Stimulated activated CD8-positive, alpha-beta memory T cell treated with anti-CD3 and anti-CD28 coated beads, Interleukin-15, amount 100 ng/mL, for 1 hour (primary cell): ENCODE measurements around the gene RAE1.
A peak's percentile ranks its signal among the peaks of the same experiment; 100 is the strongest.
"Not testable (repeated sequence)": the region's sequence is repeated elsewhere in the genome, so short reads cannot be mapped to it uniquely, and the experiment has no call there.

Experiments
- DNase-seq: peaks from one replicate; pipeline ENCODE4 v3.0.0-alpha.2; 2020; ENCODE audit warnings: low read depth

RAE1 gene

DNA sequence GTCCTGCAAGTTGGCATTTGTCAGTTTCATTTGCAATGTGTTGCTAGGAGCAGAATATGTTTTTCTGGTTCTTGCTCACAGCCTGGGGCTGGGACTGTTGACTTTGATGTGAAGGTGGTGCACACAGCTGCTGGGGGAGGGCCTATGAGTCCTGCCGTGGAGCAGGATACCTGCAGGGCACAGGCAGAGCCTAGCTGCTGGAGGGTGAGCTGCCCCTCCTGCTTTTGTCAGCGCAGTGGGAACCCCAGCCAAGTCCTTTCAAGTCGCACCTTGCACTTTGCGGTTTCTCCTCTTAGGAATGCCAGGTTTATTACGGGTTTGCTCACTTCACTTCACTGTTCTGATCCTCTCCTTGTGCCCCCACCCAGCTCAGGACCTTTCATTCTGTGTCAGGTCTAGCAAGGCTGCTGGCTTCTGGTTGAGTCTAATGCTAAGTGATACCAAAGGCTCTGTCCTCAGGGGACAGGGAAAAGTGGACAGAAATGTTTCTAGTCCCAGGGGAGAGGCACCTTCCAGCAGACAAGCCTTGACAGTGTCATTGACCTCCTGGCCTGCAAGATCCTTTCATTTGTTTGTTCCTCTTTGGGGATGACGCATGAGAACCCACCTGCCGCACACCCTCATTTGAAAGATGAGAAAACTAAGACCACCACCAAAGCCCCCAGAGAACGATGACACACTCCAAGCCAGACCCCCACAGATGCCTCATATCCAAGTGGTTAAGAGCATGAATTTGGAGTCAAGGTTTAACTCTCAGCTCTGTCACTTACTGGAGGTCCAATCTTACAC is 24.2 kb upstream of the RAE1 start:
- no peak for DNase-seq

DNA sequence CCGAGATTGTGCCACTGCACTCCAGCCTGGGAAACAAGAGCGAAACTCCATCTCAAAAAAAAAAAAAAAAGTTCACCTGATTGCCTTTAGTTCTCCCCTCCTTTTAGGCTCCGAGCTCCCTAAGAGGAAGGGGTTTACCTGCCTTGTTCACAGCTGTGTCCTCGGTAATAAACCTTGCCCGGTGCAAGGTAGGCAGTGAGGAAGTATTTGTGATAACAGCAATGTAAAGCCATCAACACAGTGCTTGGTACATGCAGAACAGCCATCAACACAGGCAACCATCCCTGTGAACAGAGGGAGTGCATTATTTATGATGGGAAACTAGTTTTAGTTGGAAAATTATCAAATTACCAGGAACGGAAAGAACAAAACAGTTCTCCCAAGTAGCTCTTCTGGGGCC is 23.2 kb upstream of the RAE1 start:
- DNase-seq = no peak

GRCh38 chr20:57329608-57330221 is 21.3 kb upstream of the RAE1 start, which contains the start of gene SPO11:
SPO11 (plus strand) TSS chr20:57329803; CDS start chr20:57329868, 65 bp downstream.
- no peak for DNase-seq

DNA sequence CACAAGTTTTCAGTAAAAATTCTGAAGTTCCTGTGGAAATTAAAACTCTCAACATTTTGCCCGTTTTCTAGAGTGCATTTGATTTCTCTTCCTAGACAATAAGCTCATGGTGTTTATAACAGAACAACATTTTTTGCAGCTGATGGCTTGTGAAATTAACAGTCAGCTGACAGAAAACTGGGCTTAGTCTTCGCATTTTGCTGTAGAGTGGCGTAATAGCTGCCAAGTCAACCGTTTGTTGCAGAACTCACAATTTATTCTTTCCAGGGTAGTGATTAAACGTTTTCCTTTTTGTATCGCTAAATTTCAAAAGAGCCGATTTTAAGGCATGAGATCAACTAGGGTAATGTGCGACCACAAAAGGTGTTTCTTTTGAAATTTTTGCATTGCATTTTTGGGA is 20.1 kb upstream of the RAE1 start:
- DNase-seq = no peak

DNA sequence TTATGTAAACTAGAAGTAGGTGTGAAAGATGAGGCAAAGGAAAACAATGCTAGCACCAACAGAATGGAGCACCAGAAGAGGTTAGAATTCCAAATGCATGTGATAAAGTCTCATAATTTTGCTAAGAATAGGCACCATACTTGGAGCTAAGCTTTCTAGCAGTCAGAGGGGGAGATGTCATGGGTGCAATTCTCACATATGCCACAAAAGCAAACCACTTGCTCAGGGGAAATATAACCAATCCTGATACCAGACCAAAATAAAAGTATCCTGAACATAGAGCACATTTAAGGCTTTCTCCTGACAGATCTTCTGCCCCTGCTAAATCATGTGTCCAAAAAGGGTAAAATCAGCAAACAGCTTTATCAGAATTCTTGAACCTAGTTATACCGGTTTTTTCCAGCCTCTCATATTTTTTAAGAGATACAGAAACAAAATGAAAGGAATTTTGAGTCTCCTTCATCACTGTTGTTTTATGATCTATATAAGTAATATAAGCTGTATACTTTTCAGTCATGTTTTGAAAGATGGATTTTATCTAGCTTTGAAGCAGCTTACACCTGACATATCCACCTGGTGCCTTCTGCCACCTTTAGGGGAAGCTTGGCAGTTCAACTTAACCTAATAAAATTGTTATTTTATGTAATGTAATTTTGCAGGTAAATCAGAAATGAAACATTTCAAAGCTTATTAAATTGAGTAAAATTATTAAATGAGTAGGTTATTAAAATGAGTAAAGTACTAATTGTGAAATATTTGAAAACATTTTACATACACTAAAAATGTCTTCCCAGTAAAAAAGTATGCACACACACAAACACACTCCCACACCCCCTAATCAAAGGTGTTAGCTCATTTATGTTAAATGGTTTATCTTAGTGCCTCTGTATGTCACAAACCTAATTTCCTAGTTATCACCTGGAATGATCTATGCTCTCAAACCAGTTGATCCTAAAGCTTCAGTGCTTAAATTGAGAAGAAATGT is 18.7 kb upstream of the RAE1 start:
- no peak for DNase-seq

- no peak for DNase-seq
These were observed 15.7 kb upstream of the RAE1 start for GRCh38 chr20:57335392-57335791.

GRCh38 chr20:57341663-57342062 is 9.4 kb upstream of the RAE1 start:
- DNase-seq = no peak

GRCh38 chr20:57342829-57343228 is 8.2 kb upstream of the RAE1 start:
- DNase-seq = no peak

- peak; percentile 56 for DNase-seq
These were observed 4.6 kb upstream of the RAE1 start for GRCh38 chr20:57346477-57346876.

- DNase-seq = no peak
These were observed 3.7 kb upstream of the RAE1 start for GRCh38 chr20:57347393-57347792.

DNA sequence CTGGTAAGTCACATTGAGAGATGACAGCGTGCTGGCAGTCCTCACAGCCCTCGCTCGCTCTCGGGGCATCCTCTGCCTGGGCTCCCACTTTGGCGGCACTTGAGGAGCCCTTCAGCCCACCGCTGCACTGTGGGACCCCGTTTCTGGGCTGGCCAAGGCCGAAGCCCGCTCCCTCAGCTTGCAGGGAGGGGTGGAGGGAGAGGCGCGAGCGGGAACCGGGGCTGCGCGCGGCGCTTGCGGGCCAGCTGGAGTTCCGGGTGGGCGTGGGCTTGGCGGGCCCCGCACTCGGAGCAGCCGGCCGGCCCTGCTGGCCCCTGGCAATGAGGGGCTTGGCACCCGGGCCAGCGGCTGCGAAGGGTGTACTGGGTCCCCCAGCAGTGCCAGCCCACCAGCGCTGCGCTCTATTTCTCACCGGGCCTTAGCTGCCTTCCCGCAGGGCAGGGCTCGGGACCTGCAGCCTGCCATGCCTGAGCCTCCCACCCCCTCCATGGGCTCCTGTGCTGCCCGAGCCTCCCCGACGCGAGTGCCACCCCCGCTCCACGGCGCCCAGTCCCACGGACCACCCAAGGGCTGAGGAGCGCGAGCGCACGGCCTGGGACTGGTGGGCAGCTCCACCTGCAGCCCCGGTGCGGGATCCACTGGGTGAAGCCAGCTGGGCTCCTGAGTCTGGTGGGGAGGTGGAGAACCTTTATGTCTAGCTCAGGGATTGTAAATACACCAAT is 2.7 kb upstream of the RAE1 start:
- DNase-seq = not testable (repeated sequence)

GRCh38 chr20:57348922-57349574 is 2.0 kb upstream of the RAE1 start:
- DNase-seq = not testable (repeated sequence)

GRCh38 chr20:57350081-57350710 is 859 bp upstream of the RAE1 start:
- no peak for DNase-seq

DNA sequence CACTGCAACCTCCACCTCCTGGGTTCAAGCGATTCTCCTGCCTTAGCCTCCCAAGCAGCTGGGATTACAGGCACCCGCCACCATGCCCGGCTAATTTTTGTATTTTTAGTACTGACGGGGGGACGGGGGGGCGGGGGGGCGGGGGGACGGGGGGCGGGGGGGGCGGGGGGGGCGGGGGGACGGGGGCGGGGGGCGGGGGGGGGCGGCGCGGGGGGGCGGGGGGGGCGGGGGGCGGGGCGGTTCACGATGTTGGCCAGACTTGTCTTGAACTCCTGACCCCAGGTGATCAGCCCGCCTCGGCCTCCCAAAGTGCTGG is 371 bp upstream of the RAE1 start:
- DNase-seq = not testable (repeated sequence)

- no peak for DNase-seq
These were observed 1.2 kb downstream of the RAE1 start for GRCh38 chr20:57352305-57352704.

DNA sequence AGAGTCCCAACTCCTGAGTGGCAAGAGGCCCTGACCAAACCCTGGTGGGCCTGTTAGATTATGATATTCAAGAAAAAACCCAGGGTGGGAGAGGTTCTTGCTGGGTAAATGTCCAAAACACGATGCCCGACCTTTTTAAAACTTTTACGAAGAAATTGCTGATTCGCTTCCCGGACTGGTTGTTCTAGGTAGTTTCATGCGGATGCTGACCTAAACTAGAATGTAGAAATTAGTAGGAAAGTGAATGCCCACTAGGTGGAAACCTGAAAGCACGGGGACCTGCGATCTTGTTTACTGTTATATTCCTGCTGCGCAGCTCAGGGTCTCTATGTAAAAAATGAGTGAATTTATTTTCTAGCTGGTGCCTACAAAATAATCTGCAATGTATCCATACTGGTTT is 2.3 kb downstream of the RAE1 start:
- DNase-seq = no peak

GRCh38 chr20:57361517-57361916 is 10.5 kb downstream of the RAE1 start:
- DNase-seq = no peak

DNA sequence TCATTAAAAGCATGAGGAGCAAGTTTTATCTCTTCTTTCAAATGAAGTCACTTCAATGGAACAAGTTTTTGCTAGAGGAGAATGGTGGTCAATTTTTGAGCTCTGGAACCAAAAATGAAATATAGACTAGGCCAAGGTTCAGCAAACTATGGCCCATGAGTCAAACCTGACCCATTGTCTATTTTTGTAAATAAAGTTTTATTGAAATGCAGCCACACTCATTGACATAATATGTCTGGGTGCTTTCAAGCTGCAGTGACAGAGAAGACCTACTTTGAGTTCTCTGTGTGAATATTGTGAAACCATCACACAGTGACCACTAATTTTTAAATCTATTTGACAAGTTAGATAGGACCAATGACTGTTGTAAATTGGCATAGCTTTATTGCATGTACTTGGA is 13.4 kb downstream of the RAE1 start:
- DNase-seq = no peak

DNA sequence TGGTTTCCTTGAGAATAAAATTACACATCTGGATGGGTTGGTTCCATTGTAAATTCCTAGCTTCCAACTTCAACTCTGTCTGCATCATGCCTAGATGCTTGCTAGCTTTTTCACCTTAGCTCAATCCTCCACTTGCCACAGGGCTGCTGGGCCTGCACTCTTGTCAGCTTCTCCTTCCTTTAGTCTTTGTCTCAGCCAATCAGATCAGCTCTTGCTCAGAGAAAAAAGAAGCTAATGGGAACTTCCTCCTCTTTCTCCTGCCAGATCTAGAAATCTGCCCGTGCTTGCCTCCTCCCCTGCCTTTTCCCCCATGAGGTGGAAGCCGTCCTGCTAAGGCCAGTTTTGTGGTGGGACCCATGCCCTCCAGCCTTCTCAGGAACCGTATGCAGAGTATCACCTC is 18.5 kb downstream of the RAE1 start:
- no peak for DNase-seq

GRCh38 chr20:57370316-57370715 is 19.3 kb downstream of the RAE1 start:
- no peak for DNase-seq

GRCh38 chr20:57371363-57371762 is 20.3 kb downstream of the RAE1 start:
- DNase-seq = no peak
